Endodermal cell (in vitro differentiated cells): ENCODE data around the gene FCN2. TPM values are rescaled to one million over a fixed set of nuclear protein-coding genes. Genes with fewer than 3 reads are reported as not detected.

Experiments used
- DNase-seq: peaks from one replicate; pipeline ENCODE4 v3.0.0-alpha.2; 2017
- H3K27ac ChIP-seq: 2 replicates; pipeline ENCODE4 v1.5.1; 2013; ENCODE audit warnings: mild to moderate bottlenecking, low read depth, low read length, moderate library complexity
- H3K27me3 ChIP-seq: 2 replicates; pipeline ENCODE4 v1.6.1; 2013; ENCODE audit warnings: mild to moderate bottlenecking, low read length, moderate library complexity; ENCODE audit not compliant: insufficient read depth, control insufficient read depth, poor library complexity, severe bottlenecking
- H3K36me3 ChIP-seq: 2 replicates; pipeline ENCODE4 v1.7.0; 2013; ENCODE audit warnings: mild to moderate bottlenecking, low read length, moderate library complexity; ENCODE audit not compliant: control insufficient read depth, insufficient read depth
- H3K4me1 ChIP-seq: one replicate; pipeline ENCODE4 v1.7.0; 2013; ENCODE audit warnings: low read length; ENCODE audit not compliant: control insufficient read depth, insufficient read depth
- H3K4me3 ChIP-seq: 2 replicates; pipeline ENCODE4 v1.5.1; 2013; ENCODE audit warnings: mild to moderate bottlenecking, low read length, moderate library complexity
- H3K9ac ChIP-seq: 2 replicates; pipeline ENCODE4 v1.6.1; 2013; ENCODE audit warnings: mild to moderate bottlenecking, low read length, moderate library complexity; ENCODE audit not compliant: poor library complexity, severe bottlenecking; ENCODE audit errors: extremely low read depth
- H3K9me3 ChIP-seq: 2 replicates; pipeline ENCODE4 v1.6.1; 2013; ENCODE audit warnings: mild to moderate bottlenecking, low read length, moderate library complexity; ENCODE audit not compliant: control insufficient read depth
- H3K27ac Mint-ChIP-seq: 2 replicates; pipeline ENCODE4 v1.8.0; 2020; ENCODE audit warnings: mixed read lengths
- H3K27me3 Mint-ChIP-seq: 2 replicates; pipeline ENCODE4 v1.8.0; 2021; ENCODE audit warnings: mild to moderate bottlenecking, mixed read lengths; ENCODE audit not compliant: insufficient read depth
- H3K36me3 Mint-ChIP-seq: 2 replicates; pipeline ENCODE4 v1.8.0; 2020; ENCODE audit warnings: low read depth, mixed read lengths
- H3K4me1 Mint-ChIP-seq: 2 replicates; pipeline ENCODE4 v1.8.0; 2020; ENCODE audit warnings: mixed read lengths
- H3K4me3 Mint-ChIP-seq: 2 replicates; pipeline ENCODE4 v1.8.0; 2020; ENCODE audit warnings: mild to moderate bottlenecking, moderate library complexity, mixed read lengths
- H3K9me3 Mint-ChIP-seq: 2 replicates; pipeline ENCODE4 v1.8.0; 2020; ENCODE audit warnings: mild to moderate bottlenecking, mixed read lengths
- WGBS, 2 experiments: methylation state at CpG; one replicate each; pipeline versions ENCODE4 v1.1.5 to v1.1.7; 2013; ENCODE audit warnings: missing lambda C conversion rate in 2 of 2, mixed read lengths in 1 of 2; ENCODE audit not compliant: insufficient coverage in 1 of 2, insufficient read length in 1 of 2; 5-methylcytosine and 5-hydroxymethylcytosine counted together
- total RNA-seq, 2 donors: library from RNA; stranded (reverse); fragmentation: NEBNext Ultra II Directional in 1 of 2; extraction: Animal tissue kit (Norgen Biotek cat#: 25700) in 1 of 2; gene quantifications; 2 replicates in 1 of 2; 3 replicates in 1 of 2; pipeline ENCODE4 v1.2.1, GENCODE V29; 2021
- TF ChIP-seq, protein P1 (sequence below): fragments of 200-600 bp; sonication (generic); conservative IDR thresholded peaks from 2 replicates; pipeline ENCODE4 v1.5.0; 2021; ENCODE audit warnings: antibody characterized with exemption, mild to moderate bottlenecking

FCN2 gene
- total RNA-seq, 2 donors from 2014 or later = not detected

DNA sequence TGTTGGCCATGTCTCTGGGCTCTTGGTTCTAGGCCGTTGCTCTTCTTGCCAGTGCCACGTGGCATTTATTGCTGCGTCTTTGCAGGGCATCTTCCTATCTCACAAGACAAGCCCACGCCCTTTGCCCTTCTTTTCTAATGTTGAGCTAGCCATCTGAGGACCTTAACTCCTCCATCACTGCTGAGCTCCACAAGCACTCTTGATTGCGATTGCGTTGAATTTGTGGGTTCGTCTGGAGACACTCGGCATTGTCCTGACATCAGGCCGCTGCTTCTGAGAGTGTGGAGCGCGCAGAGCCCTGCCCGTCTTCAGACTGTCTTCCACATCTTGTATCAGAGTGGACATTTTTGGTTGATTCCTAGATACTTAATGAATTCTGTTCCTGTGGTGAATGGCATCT lies 51.6 kb downstream of the FCN2 start:
- Histone ChIP-seq H3K36me3 (no peaks in the 10 kb centered on the region), H3K27ac (no peak overlapping the region), H3K9ac (no peak overlapping the region), H3K4me1 (peaks cover 6% of the 10 kb centered on the region), H3K9me3 (no peaks in the 10 kb centered on the region), H3K4me3 (no peak overlapping the region), H3K27me3 (no peaks in the 10 kb centered on the region)
- Mint-ChIP-seq H3K27ac (no peak overlapping the region), H3K4me1 (peaks cover 20% of the 10 kb centered on the region), H3K4me3 (no peak overlapping the region), H3K36me3 (no peaks in the 10 kb centered on the region), H3K9me3 (no peaks in the 10 kb centered on the region), H3K27me3 (no peaks in the 10 kb centered on the region)
- no peak for DNase-seq
- 96 to 98% methylated on average over 12 of the region's 12 CpGs for WGBS, 2 experiments
- TF ChIP-seq, protein P1, sequence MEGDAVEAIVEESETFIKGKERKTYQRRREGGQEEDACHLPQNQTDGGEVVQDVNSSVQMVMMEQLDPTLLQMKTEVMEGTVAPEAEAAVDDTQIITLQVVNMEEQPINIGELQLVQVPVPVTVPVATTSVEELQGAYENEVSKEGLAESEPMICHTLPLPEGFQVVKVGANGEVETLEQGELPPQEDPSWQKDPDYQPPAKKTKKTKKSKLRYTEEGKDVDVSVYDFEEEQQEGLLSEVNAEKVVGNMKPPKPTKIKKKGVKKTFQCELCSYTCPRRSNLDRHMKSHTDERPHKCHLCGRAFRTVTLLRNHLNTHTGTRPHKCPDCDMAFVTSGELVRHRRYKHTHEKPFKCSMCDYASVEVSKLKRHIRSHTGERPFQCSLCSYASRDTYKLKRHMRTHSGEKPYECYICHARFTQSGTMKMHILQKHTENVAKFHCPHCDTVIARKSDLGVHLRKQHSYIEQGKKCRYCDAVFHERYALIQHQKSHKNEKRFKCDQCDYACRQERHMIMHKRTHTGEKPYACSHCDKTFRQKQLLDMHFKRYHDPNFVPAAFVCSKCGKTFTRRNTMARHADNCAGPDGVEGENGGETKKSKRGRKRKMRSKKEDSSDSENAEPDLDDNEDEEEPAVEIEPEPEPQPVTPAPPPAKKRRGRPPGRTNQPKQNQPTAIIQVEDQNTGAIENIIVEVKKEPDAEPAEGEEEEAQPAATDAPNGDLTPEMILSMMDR = no peak

DNA sequence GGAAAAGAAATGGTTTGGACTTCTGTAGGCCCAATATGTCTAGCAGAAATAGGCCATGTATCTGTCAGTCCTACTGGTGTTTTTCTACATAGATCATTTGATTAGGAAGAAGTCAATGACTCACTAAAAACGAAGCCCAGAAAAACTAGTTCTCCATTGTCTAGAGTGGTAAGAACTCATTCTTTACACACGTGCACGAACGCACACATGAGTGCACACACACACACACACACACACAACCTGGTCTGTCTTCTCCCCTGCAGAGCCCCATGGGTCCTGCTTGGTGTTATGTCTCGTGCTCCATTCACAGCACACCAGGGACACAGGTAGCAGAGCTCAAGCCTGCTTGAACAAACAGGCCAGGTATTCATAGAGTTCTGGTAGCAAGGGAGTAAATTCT lies 52.0 kb downstream of the FCN2 start:
- TF ChIP-seq, protein P1 = no peak
- H3K27me3 ChIP-seq = no peaks in the 10 kb centered on the region
- Mint-ChIP-seq H3K4me1 (peaks cover 20% of the 10 kb centered on the region), H3K27me3 (no peaks in the 10 kb centered on the region), H3K9me3 (no peaks in the 10 kb centered on the region), H3K36me3 (no peaks in the 10 kb centered on the region), H3K4me3 (no peak overlapping the region), H3K27ac (no peak overlapping the region)
- no peak overlapping the region for H3K9ac ChIP-seq
- H3K27ac ChIP-seq = no peak overlapping the region
- no peaks in the 10 kb centered on the region for H3K36me3 ChIP-seq
- H3K4me3 ChIP-seq = no peak overlapping the region
- WGBS, 2 experiments = 87 to 95% methylated on average over 4 to 5 of the region's 5 CpGs
- peaks cover 6% of the 10 kb centered on the region for H3K4me1 ChIP-seq
- DNase-seq = no peak
- H3K9me3 ChIP-seq = no peaks in the 10 kb centered on the region

DNA sequence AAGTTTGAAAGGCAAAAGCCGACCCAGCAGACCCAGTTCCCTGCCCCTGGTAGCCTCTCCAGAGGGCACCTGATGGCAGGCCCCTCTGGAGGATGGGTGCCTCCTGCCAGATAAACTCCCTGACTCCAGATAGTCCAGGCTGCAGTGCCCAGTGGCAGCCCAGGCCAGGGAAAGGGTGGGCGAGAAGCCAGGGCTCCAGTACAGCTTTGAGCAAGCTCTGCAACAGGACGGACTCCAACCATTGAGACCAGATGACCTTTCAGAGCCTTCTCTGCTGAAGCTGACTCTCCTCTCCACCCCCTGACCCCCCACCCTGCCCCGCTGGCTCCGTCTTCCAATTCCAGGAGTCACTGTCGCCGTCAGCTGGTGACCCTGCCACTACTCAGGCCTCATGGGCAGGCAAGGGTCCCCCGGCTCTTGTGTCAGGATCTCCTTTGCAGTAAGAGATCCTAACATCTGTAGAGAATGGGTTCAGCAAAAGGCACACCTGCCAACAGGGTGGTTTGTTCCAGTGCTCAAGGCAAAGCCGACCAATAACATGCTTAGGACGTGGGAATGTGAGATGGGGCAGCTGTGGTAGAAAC lies 52.6 kb downstream of the FCN2 start:
- peaks cover 20% of the 10 kb centered on the region for H3K4me1 Mint-ChIP-seq
- Histone ChIP-seq H3K36me3 (no peaks in the 10 kb centered on the region), H3K4me1 (peaks cover 6% of the 10 kb centered on the region), H3K27ac (no peak overlapping the region), H3K27me3 (no peaks in the 10 kb centered on the region), H3K4me3 (no peak overlapping the region), H3K9me3 (no peaks in the 10 kb centered on the region), H3K9ac (no peak overlapping the region)
- H3K27ac Mint-ChIP-seq = no peak overlapping the region
- no peaks in the 10 kb centered on the region for H3K9me3 Mint-ChIP-seq
- no peak for DNase-seq
- 92 to 100% methylated on average over 4 to 10 of the region's 10 CpGs for WGBS, 2 experiments
- TF ChIP-seq, protein P1 = no peak
- no peaks in the 10 kb centered on the region for H3K36me3 Mint-ChIP-seq
- H3K4me3 Mint-ChIP-seq = no peak overlapping the region
- H3K27me3 Mint-ChIP-seq = peaks cover 1% of the 10 kb centered on the region
